Stimulated activated CD4-positive, alpha-beta T cell treated with anti-CD3 and anti-CD28 coated beads, TNF-alpha, amount 100 ng/mL, for 48 hours (primary cell): Measurements from ENCODE around the gene PLA1A.
"Not testable (repeated sequence)": the region's sequence is repeated elsewhere in the genome, so short reads cannot be mapped to it uniquely, and the experiment has no call there.

ENCODE experiments used
- DNase-seq, 3 donors: peaks; one replicate each; pipeline ENCODE4 v3.0.0-alpha.2; 2020; ENCODE audit warnings: low read depth in 3 of 3

Gene PLA1A

DNA sequence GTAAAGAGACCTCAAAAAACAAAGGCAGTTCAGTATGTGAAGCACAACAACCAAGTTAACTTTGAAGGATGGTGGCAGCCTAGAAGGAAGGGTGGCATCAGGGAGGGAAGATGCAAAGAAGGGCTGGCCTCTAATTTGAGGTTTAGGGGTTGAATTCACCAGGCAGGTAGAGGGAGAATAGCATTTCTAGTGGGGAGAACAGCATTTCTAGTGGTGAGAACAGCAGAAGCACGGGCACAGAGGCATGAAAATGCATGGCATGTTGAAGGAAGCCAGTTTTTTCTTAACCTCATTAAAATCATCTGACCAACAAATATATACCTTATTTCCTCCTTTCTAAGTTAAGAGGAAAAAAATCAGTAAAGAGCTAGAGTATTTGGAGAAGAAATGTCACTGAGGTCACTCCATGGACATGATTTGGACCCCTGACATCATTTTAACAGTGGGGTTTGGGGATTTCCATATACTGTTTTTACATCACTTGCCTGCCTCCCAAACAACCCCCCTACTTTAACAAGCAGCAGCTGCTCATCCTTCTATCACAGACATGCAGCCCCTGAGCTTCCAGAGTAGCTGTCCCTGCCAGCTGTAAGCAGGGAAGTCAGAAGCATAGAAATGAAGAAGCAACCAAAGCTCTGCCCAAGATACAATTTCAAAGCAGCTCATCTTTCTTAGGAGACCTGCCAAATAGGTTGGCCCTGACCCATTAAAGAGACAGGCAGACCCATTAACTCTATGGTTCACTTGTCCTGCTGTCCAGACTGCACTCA lies 65.1 kb downstream of the PLA1A start:
- DNase-seq: no peak

DNA sequence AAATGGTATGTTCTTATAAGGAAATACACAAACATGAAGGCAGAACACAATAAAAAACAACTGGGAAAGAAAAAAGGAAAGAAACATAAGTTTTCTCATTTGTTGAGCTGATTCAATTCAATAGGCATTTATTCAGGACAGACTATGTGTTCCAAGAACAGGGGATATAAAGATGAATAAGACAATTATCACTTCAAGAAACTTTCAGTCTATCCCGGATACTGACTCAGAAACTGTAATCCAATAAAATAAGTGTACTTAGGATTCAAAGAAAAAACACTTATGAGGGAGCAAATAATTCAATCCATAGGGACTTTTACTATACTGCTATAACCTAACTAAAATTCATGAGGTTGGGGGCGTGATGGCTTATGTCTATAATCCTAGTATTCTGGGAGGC lies 66.2 kb downstream of the PLA1A start:
- no peak for DNase-seq

DNA sequence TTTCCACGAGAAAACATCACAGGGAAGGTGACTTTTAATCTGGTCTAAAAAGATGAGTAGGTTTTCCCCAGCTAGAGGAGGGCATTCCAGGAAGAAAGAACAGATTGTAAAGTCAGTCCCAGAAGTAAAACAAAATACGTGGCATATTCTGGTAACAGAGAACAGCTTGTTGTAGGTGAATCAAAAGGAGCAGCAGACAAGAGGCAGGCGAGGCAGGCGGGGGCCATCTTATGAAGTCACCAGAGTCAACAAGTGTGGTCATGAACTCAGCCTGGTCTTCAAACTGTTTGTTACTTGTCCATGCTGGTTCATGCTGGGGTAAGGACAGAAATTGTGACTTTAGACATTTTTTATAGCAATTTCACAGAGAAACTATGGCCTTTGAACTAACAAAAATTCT lies 66.7 kb downstream of the PLA1A start:
- DNase-seq: no peak

DNA sequence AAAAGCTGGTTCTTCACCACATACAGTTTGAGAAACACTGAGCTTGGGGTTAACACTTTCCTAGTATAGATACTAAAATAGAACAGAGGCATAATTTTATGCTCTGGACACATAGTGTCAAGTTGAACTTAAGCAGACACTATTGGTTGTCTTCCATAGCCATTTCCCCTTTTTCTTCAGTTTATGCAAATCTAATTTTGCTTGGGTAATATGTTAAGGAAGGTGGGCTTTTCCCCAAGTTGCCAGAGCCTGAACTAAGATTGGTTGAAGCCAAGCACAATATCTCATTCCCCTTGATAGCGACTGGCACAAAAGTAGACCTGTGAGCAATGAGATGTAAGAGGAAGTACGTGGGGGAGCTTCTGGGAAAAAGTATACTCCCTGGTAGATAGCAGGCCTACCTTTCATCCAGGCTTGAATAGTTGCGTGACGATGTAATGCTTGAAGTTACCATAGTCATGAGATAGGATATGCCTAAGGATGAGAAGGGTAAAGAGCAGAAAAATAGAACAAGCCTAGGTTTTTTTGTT lies 67.2 kb downstream of the PLA1A start:
- no peak for DNase-seq

DNA sequence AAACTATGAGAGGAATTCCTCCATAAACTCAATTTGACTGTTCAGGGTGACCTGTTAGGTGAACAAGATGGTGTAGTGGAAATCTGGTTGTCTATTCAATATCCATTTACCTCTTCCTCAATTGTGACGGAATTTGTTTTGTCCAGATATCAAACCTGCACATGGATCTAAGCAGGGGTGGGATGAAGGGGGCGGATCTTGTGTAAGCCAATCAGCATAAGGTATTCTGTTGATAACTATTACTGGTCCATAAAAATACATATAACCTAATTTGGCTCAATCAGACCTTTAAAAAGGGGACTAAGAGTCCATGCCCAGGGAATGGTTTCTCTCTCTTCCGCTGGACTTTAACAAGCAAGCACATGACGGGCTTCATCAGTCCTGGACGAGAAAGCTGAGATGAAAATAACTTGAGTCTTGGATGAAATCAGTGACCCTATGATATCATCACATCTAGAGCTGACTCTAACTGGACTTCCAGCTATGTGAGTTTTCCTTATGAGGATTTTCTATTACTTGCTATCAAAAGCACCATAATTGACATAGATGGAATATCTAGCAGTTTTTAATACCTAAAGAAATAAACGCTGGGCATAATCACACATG lies 68.4 kb downstream of the PLA1A start:
- no peak for DNase-seq

DNA sequence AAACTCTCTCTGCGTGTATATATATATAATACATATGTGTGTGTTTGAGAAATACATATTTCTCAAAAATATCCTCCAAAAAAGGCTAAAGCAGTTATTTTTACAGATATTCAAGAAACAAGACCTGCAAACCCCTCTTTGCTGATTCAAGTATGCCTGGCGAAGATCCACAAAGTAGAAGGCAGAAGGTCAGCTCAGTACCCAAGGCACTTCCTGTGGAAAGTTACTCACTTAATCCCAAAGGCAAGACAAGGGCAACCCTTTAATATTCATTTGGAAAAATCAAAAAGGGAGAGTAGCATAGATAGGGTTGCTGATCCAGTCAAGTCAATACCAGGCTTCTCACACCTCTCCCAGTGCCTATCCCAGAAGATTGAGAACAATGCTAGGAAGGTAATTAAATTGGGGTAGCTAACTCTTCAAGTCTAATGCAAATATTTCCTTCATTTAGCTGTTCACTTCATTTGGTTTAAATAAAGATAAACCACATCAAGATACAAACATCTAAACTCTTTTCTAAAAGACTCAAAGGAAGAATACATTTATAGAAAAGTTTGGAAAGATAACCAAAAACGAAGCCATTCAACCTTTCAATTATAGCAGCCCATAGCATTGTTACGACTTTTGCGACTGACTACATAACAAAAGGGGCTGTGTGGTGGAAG lies 72.4 kb downstream of the PLA1A start:
- no peak for DNase-seq

DNA sequence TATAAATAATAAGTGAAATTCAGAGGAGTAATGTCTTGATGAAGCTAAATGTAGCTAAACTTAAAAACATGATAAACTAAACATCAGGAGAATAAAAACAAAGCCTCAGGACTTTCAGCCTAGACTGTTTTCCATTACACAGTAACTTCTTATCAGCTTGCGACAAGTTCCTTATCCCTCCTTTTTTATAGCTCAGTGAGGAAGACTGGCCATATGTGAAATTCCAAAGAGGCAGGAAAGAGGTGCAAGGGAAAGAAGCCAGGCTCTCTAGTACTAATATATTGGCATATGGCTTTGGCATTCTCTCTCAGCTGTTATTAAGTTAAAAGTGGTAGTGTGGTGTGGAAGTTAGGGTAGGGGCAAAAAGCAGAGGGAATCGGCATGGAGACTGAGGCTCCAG lies 75.1 kb downstream of the PLA1A start:
- DNase-seq: no peak

DNA sequence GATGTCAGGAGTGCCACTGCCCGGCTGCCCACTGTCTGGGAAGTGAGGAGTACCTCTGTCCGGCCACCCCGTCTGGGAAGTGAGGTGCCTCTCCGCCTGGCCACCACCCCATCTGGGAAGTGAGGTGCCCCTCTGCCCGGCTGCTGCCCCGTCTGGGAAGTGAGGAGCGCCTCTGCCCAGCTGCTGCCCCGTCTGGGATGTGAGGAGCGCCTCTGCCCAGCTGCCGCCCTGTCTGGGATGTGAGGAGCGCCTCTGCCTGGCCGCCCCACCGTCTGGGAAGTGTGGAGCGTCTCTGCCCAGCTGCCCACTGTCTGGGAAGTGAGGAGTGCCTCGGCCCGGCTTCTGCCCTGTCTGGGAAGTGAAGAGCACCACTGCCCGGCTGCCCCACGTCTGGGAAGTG lies 76.2 kb downstream of the PLA1A start:
- DNase-seq: no peak

DNA sequence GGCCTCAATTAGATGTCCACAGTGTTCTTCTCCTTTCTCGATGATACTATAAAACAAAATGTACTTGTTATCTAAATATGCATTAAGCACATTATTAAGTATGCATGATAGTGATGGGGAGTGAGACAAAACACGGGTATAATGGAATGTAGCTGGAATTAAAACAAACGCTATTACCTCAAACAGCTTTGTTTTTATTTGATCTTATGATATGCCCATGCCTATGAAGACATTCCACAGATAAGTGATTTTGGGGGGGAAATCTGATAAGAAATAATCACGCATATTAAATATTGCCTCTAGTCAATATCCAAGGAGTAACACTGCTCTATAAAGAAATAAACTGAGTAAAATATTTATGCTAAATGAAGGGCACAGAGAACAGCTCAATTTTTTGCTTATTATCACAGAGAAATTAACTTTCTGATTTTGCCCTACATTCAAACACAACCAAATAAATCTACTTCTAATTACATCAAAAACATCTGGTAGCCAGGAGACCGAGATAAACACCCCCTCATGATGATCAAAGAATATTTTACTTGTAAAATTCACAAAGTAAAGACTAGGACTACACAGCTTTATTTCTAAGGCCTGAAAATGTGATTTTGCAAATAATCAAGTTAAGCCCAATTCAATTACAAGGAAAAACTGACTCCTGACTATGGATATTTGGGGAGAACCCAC lies 77.6 kb downstream of the PLA1A start:
- DNase-seq: no peak

DNA sequence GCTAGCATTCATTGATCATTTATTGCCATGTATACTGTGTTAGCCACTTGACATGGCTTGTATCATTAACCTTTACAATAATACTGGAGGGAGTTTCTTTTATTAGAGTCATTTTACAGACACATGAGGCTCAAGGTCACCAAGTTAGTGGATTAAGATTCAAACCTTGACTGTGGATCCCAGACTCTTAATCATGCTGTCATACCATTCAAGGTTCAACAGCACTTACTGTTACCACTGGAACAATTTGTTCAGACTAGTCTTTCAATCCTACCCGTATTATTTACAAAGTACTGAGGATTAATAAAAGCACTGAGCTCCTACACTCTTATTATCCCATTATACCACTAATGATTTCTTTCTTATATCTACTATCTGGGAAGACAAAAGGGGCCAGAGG lies 78.3 kb downstream of the PLA1A start:
- no peak for DNase-seq

DNA sequence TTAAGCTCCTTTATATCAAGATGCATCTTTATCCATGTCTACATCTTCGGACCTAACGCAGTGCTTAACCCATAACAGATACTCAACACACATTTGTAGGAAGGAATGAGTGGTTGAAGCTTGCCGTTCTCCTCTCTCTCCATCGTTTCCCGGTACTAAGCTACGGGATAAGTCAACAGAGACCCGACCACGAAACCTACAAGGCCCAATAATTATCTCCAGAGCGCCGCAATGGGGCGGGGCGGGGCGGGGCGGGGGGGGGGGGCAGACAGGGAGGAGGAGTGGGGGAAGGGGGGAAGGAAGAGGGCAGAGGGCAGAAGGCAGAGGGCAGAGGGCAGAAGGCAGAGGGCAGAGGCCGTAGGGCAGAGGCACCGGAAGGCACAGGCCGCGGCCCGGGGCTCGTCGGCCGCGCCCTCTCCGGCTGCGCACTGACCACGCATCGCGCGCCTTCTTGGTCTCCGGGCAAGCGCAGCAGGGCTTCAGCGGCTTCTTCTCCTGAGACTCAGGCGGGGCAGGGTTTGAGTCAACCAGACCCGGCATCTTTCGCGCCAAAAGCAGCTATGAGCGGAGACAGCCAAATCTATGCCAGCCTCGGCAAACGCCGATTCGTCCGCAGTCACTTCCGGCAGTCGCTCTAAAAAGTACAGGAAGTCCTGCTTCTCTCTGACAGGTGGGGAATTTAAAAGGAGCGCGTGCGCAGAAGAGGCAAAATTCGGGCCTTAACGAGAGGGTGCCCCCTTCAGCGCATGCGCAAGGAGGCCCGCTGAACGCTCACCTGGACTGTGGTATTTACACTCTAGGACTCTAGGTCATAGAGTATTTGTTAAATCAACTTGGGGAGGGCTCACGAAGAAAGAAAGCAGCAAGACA lies 79.3 kb downstream of the PLA1A start, which contains the start of gene COX17:
TSS of gene COX17 (minus strand) at position 636 of the 870 bp plus-strand sequence. CDS start at position 540, 96 bp downstream.
- DNase-seq: peak; percentile 87 to 94 (median 90)

DNA sequence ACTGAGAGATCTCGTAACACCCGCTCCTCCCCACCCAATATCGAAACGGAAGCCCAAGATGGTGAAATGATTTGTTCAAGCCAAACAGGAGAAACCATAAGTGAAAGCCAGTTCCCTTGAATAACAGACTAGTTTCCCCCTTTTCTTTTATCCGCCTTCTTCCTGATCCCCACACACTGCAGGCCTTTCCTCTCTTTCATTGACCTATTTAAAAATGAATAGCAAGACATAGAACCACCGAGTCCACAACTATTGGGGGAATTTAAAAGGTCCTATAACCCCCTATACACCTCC lies 79.9 kb downstream of the PLA1A start:
- no peak for DNase-seq

DNA sequence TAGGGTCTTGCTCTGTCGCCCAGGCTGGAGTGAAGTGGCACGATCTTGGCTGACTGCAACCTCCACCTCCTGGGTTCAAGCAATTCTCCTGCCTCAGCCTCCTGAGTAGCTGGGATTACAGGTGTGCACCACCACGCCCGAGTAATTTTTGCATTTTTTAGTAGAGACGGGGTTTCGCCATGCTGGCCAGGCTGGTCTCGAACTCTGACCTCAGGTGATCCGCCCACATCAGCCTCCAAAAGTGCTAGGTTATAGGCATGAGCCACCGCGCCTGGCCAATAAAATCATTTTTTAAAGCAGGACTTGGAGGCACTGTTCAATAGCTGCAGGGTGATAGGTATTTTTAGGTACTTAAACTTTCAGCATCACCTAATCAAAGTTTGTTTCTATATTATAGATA lies 80.5 kb downstream of the PLA1A start:
- DNase-seq: not testable (repeated sequence)
